NCI-H2227 (cell line): ENCODE measurements around the gene KIF3A.

ENCODE experiments used
- DNase-seq: peaks from one replicate; lab custom pipeline; 2025; ENCODE audit not compliant: unreplicated experiment; lab: John Stamatoyannopoulos, UW

The KIF3A gene

DNA sequence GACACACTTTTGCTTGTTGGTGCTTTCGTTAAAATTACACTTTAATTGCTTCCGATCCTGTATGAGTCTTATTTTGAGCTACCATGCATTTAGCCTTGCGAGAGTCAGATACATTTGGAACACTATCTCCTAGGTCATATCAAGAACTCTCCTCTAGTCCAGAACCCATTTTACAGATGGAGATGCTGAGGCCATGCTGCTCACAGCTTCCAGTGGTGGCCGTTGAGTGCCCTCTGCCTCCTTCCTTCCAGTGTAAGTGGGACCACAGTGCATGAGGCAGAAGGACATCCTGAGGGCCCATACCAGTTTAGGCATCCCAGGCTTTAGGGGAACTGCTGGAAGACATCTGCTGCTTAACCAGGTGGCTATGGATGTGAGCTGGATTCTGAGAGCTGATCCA lies 16.8 kb upstream of the KIF3A start:
- DNase-seq: no peak

GRCh38 chr5:132753135-132753987 lies 16.0 kb upstream of the KIF3A start:
- peak; percentile 18 for DNase-seq

- no peak for DNase-seq
These were observed 15.3 kb upstream of the KIF3A start for GRCh38 chr5:132752581-132753125.

DNA sequence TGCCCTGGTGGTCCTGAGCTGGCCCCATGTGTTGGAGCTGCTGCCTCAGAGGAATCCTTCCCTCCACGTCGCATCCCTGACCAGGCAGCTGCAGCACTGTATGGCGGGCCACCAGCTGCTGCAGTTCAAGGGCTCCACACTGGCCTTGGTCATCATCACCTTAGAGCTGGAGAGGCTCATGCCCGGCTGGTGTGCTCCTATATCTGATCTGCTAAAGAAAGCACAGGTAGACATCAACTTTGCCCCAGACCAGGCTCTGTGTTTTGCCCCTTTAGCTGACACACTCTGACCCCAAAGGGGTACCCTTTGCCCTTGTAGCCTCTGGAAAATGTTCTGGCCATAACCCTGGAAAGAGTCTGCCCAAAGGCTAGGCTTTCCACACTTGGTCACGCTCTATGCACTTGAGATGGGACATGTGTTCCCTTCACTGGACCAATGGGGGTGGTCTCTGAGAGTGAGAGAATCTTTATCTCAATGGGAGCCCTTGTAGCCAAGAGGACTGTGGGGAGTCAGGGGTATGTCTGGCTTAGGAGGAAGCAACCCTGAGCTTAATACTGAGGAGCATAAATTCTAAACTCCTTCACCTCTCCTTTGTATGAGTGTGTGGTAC lies 14.7 kb upstream of the KIF3A start:
- no peak for DNase-seq

DNA sequence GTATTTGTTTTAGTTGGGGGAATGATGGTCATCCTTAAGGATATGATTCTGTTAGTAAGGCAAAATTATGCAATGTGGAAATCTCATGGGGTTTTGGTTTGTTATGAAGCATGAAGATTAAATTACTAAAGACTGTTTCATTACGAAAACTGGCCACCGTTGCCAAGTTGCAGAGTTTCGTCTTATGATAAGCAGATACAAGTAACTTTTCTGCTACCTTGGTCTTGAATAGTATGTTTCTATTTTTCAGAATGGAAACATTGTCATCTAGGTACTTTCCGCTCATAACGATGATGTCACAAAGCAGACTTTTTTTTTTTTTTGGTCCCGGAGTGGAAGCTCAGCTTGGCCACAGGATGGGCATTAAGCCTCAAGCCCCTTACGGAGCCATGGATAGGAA lies 14.1 kb upstream of the KIF3A start:
- DNase-seq: no peak

- DNase-seq: no peak
These were observed 13.3 kb upstream of the KIF3A start for GRCh38 chr5:132750471-132751230.

- no peak for DNase-seq
These were observed 12.2 kb upstream of the KIF3A start for GRCh38 chr5:132749506-132749905.

DNA sequence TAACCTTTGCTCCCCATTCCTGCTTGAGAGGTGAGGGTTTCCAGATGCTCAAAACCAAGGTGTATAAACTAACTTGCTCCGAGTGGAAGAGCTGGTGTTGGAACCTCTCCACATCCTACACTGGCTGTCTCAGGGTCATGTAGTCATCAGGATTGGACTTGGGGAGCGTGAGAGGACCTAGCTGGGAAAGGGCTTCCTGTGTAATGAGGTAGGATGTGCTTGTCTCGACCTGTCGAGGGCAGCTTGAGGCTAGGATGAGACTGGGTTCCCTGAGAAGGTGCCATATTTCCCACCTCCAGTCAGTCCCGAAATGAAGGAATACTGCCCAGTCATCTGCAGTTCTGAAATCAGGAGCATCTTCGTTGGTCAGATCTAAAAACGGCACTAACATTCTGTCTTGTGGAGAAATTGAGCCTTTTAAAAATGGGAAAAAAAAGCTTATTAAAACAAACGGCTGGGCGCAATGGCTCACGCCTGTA lies 11.2 kb upstream of the KIF3A start:
- DNase-seq: no peak

DNA sequence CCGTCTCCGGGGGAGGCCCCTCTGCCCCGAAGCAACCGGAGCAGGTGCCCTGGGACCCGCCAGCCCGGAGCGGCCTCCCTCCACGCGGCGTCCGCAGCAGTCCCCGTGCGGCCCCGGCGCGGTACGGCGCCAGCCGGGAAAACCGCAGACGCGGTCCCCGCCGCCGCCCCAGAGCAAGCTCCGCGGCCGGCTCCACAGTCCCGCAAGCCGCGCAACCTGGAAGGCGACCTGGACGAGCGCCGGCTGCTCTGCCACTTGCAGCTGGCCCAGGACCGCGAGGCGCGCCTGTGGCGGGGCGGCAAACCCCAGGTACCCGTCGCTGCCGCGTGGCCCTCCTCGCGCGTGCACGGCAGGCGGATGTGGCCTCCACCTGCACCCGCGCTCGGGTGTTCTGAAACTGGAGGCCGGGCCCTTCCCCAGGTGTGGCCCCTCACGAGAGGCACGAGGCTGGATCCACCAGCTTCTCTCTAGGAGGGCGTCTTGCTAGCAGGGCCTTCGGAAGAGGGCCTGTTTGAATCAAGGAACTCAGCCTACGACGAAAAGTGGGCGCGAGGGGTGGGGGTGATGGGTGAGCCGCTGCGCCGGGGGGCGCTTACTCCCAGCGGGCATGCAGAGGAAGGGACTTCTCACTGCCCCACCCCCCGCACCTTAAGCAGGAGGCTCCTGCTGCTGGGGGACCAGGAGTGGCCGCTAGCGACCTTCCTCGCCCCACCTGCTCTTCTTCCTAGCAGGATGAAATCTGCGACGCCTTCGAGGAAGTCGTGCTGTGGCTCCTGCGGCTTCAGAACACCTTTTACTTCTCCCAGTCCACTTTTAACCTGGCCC lies 10.5 kb upstream of the KIF3A start:
- no peak for DNase-seq

DNA sequence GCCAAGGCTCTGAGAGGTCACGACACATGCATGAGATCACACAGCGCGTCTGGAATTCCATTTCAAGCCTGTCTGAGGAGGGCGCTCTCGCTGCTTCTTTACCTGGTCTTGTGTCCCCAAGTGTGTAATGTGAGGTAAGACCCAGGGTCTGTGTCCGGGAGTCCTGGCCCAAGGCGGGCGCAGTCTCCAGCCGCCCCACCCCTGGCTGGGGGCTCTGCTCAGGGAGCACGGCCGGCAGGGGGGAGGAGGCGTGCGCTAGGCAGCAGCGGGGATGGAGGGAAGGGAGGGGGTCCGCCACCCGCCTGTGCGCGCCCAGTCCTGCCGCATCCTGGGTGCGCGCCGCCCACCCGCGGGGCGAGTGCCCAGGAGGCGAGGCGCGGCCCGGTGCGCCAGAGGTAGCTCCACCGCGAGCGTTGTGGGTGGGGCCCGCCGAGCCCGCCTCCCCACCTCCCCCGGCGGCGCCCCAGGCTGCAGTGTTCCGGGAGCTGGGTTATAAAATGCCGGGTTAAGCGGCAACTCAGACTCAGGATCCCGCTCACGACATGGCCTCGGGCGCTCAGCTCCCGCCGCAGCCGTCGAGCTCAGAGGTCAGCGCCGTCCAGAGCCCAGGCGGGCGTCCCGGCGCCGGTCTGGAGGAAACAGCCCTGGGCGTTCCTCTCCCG lies 9.7 kb upstream of the KIF3A start, which contains the start of gene CCNI2:
Gene CCNI2, plus strand, starts transcription at position 473 of the 662 bp plus-strand sequence. Its CDS starts 70 bp downstream, at position 543.
- no peak for DNase-seq

DNA sequence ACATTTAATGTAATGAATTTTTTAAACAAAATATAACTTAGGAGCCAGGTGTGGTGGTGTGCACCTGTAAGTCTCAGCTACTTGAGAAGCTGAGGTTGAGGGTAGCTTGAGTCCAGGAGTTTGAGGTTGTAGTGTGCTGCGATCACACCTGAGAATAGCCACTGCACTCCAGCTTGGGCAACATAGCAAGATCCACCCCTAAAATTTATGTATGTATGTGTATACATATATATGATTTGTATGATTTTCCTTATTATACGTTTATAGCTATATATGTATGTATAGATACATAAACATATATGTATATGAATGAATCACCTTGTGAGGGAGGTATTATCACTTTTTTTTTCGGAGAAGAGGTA lies 9.2 kb upstream of the KIF3A start:
- DNase-seq: no peak

DNA sequence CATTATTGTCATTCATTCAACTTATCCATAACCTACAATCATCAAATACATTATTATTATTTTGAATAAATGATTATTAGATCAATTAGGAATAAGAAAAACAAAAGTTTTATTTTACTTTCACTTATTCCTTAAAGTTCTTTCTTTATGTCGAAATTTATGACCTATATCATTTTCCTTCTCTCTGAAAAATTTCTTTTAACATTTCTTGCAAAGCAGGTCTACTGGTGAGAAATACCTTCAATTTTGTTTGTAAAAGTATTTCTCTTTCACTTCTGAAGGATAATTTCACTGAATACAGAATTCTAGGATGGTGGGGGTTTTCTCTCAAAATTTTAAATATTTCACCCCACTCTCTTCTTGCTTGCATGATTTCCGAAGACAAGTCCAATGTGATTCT lies 7.3 kb upstream of the KIF3A start:
- no peak for DNase-seq

GRCh38 chr5:132742626-132743025 lies 5.3 kb upstream of the KIF3A start:
- DNase-seq: no peak

DNA sequence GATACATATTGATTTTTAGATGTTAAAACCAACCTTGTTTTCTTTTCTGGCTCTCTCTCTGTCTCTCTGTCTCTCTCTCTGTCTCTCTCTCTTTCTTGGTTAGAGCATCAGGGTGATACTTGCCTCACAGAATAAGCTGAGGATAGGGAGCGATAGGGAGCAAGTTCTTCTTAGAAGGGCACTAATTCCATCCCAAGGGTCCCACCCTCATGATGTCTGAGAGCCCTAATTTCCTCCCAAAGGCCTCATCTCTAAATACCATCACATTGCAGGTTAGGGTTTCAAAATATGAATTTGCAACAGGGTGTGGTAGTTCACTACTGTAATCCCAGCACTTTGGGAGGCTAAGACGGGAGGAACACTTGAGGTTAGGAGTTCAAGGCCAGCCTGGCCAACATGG lies 4.8 kb upstream of the KIF3A start:
- no peak for DNase-seq

DNA sequence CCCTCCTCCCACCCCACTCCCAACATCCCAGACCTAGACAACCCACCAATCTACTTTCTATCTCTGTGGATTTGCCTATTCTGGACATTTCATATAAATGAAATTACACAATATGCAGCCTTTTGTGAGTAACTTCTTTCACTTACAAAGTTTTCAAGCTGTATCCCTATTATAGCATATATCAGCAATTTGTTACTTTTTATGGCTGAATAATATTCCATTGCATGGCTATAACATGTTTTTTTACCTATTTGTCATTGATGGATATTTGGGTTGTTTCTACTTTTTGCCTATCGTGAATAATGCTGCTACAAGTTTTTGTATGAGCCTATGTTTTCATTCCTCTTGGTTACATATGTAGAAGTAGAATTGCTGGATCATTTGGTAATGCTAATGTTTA lies 1.9 kb upstream of the KIF3A start:
- DNase-seq: no peak

DNA sequence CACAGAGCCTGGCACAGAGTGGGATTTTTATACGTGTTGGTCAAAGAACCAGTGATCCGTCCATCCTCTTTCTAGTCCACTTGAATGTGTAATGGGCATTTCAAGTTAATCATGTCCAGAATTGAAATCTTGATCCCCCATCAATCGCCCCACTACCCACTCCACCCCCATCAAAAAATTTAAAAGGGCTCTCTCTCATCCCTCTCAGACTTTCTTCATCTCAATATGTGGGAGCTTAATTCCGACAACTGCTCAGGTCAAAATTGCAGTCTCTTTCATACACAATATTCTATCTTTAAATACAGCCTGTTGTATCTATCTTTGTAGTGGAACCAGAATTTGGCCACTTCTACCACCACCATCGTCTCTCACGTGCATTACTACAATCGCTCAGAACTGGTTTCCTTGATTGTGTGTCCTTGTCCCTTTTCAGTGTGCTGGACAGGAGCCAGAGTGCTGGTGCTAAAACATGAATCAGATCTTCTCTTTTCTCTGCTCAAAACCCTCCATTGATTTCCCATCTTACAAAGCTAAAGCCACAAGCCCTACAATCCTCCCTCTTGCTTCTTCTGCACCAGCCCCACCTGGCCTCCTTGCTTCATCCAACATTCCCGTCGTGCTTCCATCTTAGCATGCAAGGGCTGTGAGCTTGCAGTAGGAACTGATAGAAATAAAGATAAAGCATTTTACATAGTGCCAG lies 786 bp upstream of the KIF3A start:
- no peak for DNase-seq

GRCh38 chr5:132734687-132735086 lies 2.7 kb downstream of the KIF3A start:
- no peak for DNase-seq

DNA sequence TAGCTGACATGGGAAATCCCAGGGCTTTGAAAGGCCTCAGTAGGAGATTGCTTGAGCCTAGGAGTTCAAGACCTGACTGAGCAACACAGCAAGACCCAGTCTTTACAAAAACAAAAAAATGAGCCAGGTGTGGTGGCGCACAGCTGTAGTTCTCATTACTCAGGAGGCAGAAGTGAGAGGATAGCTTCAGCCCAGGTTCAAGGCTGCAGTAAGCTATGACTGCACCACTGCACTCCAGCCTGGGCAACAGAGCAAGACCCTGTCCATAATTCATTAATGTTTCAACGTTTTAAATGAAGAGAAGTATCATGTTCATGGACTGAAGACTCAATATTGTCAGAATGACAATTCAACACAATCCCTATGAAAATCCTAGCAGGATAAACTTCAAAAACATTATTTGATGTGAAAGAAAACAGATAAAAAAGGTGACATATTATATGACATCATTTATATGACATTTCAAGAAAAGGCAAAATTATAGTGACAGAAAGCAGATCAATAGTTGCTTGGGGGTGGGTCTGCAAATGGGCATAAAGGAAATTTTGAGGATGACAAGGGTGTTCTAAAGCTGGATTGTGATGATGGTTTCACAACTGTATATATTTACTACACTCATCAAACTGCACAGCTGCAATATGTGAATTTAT lies 3.7 kb downstream of the KIF3A start:
- no peak for DNase-seq

DNA sequence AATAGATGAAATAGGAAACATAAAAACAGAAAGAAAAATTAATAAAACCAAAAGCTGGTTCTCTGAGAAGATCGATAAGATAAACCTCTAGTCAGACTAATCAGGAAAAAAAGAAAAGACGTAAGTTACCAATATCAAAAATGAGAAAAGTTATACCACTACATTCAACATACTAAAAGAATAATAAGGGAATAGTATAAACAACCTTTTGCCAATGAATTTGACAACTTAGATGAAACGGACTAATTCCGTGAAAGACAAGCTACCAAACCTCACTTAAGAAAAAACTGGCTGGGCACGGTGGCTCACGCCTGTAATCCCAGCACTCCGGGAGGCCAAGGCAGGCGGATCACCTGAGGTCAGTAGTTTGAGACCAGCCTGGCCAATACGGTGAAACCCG lies 7.5 kb downstream of the KIF3A start:
- DNase-seq: no peak
